Fibroblast of skin of abdomen (primary cell): ENCODE measurements around the gene NDN. TPM values are rescaled to one million over a fixed set of nuclear protein-coding genes. Genes with fewer than 3 reads are reported as not detected.
"Not testable (repeated sequence)": the region's sequence is repeated elsewhere in the genome, so short reads cannot be mapped to it uniquely, and the experiment has no call there.

Experiments
- DNase-seq: peaks from one replicate; pipeline ENCODE4 v3.0.0-alpha.2; 2013
- polyA plus RNA-seq, 2 experiments: library from polyadenylated mRNA; unstranded; fragments of 120-200 nt; gene quantifications; one replicate each; pipeline ENCODE4 v1.2.1, GENCODE V29; 2013; ENCODE audit not compliant: insufficient read length in 2 of 2

The NDN gene
- 56.9 TPM for polyA plus RNA-seq (2013, experiment 1 of 2; ENCODE audit: insufficient read length)
- 60.0 TPM for polyA plus RNA-seq (2013, experiment 2 of 2; ENCODE audit: insufficient read length)

DNA sequence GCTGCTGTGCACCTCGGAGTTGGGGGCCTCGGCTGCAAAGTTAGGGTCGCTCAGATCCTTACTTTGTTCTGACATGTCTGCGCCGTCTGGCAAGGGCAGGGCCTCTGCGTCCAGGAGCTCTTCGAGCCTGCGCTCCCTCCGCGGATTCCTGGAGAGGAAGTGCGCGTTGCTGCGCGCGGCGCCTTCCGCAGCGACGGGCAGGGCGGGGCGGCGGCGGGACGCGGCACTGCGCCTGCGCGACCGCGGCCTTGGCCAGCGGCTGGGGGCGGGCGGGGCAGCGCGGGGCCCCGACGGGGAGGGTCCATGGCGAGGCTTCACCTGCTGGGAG is at the start of gene NDN:
Gene NDN, minus strand, starts transcription at position 163 of the 328 bp plus-strand sequence. Its CDS starts 88 bp downstream, at position 75.
- DNase-seq, result peak; percentile 70

GRCh38 chr15:23736033-23736673 is 49.0 kb upstream of the NDN start:
- no peak for DNase-seq

GRCh38 chr15:23734862-23735261 is 47.8 kb upstream of the NDN start:
- no peak for DNase-seq

DNA sequence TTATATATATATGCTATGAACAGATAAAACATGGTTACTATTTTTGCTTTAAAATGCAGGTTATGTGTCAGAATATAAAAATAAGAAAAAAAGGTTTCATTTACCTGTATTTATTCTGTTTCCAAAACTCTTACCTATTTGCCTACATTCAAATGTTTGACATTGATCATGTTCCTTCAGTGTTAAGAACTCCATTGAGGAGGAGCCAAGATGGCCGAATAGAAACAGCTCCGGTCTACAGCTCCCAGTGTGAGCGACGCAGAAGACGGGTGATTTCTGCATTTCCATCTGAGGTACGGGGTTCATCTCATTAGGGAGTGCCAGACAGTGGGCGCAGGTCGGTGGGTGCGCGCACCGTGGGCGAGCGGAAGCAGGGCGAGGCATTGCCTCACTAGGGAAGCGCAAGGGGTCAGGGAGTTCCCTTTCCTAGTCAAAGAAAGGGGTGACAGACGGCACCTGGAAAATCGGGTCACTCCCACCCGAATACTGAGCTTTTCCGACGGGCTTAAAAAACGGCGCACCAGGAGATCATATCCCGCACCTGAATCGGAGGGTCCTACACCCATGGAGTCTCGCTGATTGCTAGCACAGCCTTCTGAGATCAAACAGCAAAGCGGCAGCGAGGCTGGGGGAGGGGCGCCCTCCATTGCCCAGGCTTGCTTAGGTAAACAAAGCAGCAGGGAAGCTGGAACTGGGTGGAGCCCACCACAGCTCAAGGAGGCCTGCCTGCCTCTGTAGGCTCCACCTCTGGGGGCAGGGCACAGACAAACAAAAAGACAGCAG is 27.0 kb upstream of the NDN start:
- not testable (repeated sequence) for DNase-seq

- DNase-seq, result no peak
These were observed 21.2 kb upstream of the NDN start for GRCh38 chr15:23708332-23708731.

DNA sequence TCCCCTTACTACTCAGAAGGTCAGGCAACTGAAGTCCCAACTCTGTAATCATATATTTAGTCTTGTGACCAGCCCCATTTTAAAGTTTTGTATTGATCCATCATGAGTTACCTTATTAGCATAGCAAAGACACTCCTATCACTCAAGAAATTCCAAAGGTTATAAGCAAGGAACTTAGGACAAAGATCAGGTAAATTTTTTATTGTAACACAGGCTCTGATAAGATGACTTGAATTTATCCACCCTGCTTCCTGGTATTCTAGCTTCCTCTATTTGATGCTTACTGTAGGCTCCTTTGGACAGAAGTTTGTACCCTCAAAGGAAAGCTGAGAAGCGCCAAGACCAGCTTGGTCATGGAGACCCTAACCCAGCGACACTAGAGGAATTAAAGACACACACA is 8.2 kb upstream of the NDN start:
- DNase-seq, result no peak

GRCh38 chr15:23694592-23694991 is 7.5 kb upstream of the NDN start:
- DNase-seq, result no peak

DNA sequence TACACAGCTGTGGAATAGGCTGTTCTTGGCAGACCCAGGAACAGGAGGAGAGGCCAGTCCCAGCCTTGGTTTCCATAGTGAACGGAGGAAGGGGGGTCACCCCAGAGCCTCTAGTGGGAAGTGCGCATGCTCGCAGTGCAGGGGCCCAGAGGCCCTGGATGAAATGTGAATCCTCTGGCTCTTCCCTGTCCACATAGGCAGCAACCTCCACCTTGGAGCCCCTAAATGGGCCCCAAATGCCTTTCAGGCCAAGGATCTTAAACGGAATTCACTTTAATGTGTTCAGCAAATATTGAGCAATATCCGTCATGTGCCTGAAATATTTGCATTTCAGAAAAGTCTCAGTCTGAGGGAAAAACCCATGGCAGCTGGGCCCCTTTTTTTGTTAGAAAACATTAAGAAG is 3.3 kb upstream of the NDN start:
- DNase-seq, result peak; percentile 81

DNA sequence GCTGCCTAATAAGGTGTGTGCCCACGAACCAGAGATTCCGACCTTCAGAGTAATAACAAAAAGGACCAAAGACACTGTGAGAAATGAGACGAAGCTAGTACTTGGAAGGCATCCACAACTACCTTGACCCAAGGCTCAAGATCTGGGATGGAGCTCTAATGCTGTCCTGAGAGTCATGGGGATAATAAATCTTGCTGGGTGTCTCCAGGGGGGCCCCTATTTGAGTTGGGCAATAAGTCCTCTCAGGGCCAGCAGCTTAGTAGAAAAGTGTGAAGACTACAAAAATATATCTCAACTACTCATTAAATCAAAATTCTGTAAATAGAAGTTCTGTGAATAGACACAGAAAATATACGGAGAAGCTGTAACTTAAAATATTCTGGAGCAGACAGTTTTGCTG is 2.9 kb upstream of the NDN start:
- DNase-seq, result no peak

DNA sequence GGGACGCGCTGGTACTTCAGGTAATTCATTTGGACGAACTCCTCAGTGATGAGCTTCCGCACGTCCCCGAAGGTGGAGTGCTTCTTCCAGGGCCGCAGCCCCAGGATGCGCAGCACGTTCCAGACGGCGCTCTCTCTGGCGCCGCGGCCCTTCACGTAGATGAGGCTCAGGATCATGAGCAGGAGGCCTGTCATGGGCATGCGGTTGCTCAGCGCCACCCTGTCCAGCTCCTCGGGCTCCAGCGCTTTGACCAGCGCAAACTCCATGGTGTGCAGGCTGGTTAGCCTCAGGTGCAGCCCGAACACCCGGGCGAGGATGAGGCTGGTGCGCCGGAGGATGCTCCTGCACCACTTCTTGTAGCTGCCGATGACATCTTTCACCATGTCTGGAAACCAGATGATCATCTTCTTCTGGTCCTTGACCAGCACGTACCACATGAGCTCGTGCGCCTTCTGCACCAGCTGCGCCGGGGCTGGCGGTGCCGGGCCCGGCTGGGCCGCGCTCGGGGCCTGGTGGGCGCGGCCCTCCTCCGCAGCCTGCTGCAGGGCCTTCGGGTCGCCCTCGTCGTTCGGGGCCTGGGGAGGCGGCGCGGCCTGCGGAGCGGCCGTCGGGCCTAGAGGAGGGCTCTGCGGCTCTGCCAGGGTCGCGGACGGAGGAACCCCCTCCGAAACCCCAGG is 501 bp downstream of the NDN start:
- peak; percentile 2 for DNase-seq

DNA sequence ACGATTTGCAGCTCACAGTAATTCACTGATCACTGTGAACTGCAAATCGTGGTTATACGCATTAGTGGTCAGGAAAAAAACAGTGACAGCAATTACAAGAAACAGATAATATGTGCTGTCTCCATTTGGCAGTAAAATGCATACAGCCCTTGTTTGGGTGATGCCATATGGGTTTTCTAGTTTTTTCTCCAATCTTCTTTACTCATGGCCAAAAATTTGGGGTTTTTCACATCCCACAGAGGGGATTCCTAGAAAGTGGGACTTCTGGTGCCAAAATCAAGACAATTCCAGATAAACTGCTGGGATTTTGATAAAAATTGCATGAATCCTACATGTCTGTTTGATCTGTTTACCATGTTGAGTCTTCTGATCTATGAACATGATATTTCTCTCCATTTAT is 15.6 kb downstream of the NDN start:
- no peak for DNase-seq

- no peak for DNase-seq
These were observed 16.1 kb downstream of the NDN start for GRCh38 chr15:23670970-23671369.

DNA sequence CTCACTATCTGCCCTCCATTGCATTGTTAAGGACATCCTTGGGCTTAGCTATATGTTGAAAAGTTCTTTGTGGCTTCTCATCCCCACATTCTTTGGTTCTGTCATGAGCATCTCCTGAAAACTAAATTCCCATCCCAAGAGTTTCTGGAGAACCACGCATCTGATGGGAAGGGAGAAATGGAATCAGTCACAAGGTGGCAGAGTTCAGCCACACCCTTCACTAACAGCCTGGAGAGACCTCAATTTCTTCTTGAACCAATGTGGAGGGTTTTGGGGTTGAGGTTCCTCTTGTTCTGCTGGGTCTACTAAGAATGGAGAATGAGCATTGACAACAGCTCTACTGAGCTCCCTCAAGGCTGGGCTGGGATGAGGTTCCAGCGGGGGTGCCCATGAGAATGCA is 23.9 kb downstream of the NDN start:
- DNase-seq, result no peak

DNA sequence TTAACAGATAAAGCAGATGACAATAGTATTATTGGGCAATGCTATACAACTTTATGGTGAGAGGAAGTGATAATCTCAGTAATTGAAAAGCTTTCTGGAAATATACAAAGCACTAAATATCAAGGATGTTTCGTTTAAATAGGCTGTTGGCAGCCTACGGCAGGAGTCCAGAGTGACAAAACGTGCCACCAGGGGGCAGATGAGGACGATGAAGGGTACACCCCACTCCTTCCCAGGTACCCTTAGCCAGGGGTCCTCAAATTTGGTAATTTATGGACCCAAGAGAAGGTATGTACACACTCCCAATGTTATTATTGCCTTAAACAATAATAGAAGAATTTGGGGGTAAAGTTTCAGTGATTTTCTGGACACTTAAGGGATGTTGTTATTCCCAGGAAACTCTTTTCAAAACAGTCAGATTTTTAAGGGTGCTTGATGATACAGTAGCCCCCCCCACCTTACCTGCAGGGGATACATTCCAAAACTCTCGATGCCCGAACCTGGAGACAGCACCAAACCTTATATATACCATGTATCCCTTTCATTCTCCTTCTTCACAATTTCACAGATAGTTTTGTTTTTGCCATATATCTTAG is 38.1 kb downstream of the NDN start:
- DNase-seq, result no peak

DNA sequence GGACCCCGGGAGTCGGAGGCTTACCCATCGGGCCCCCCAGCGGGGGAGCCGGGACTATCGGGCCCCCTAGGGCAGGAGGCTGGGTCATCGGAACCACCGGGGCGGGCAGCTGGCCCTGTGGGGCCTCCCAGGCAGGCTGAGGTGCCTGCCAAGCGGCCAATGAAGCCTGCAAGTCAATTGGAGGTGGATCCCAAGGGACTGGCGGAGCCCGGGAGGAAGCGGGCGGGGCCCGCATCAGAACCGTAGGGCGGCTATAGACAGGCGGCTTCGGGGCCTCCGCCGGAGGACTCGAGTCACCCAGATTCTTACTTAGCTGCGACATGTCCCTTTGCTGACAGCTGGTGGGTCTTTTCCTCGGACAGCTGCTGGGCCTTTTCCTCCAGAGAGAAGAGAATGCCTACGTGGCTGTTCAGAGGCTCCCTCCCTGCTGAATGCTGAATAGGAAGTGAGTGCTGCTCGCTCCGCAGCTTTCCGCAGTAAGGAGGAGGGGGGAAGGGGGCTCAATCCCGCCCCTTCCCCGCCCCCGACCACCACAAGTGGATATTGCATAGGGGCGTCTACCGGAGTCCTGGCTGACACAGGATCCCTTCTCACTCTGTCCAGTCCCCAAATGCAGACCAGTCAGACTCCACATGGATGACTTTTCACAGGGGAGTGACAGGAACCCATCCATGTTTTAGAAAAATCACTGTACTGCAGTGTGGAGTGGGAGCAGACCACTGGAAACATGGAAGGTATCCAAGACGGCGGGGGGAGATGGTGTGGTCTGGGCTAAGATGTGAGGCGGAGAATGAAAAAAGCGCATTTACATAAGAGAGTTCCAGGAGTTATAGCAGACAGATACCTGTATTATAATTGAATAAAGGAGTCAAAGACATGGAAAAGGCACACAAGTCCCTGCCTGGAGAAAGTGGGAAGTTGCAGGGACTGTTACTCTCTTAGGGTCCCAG is 39.4 kb downstream of the NDN start, which contains the start of gene MAGEL2:
Gene MAGEL2, minus strand, starts transcription at position 447 of the 950 bp plus-strand sequence. Its CDS starts 125 bp downstream, at position 322.
- peak; percentile 30 for DNase-seq

DNA sequence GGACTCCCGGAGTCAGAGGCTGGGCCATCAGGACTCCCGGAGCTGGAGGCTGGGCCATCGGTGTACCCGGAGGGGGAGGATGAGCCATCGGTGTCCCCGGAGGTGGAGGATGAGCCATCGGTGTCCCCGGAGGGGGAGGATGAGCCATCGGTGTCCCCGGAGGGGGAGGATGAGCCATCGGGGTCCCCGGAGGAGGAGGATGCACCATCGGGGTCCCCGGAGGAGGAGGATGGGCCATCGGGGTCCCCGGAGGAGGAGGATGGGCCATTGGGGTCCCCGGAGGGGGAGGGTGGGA is 40.2 kb downstream of the NDN start:
- DNase-seq, result no peak

- no peak for DNase-seq
These were observed 40.7 kb downstream of the NDN start for GRCh38 chr15:23646165-23647000.

DNA sequence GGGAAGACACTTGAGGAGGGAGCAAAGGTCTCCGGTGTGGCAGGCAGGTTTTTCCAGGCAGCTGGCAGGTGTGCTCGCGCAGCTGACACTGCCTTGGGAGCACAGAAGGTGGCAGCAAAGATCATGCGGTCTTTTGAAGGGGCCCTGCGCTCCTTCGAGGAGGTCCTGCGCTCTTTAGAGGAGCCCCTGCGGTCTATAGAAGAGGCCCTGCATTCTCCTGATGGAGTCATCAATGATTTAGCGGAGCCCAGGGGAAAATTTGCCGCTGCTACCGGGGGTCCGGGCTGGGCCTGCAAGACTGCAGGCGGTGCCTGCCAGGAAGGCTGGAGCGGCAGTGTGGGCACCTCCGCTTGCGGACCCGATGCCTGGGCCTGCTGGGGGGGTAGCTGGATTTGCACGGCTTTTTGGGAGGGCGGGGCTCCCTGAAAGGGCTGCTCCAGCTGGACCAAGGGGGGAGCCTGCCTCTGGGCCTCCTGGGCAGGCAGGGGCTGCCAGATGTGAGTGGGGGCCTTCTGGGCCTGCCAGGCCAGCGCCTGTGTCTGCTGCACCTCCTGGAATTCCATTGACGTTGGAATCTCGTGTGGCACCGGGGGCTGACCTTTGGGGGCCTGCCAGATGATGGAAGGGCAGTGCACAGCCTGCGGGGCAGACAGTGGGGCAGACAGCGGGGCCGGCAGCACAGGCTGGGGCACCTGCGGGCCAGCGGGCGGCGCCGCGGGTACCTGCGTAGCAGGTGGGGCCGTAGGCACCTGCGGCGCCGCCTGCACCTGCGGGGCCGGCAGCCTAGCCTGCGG is 41.5 kb downstream of the NDN start:
- no peak for DNase-seq

DNA sequence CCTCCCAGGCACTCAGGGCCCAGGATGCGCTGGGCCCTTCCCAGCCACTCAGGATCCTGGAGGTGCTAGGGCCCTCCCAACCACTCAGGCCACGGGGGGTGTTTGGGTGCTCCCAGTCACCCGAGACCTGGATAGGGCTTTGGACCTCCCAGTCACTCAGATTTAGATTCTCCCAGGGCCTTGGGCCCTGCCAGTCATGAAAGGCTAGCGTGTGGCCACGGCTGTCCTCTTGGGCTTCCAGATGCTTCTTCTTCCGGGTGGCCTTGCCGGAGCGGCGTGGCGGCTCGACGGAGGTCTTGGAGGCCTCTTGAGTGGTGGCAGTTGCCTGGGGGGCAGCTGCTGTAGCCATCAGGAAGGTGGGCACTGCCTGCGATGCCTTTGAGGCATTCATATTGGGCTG is 42.3 kb downstream of the NDN start:
- DNase-seq, result no peak

GRCh38 chr15:23642413-23643044 is 44.6 kb downstream of the NDN start:
- DNase-seq, result peak; percentile 53
